Suppressor macrophage treated with lipopolysaccharide for 4 hours (primary cell): ENCODE measurements around the gene GALNTL6.
A peak's percentile ranks its signal among the peaks of the same experiment; 100 is the strongest.

Experiments used
- DNase-seq: peaks from one replicate; pipeline ENCODE4 v3.0.0-alpha.2; 2020

GALNTL6 gene

GRCh38 chr4:173044340-173044739 is 1231.1 kb downstream of the GALNTL6 start:
- DNase-seq, result no peak

GRCh38 chr4:173045571-173045970 is 1232.4 kb downstream of the GALNTL6 start:
- no peak for DNase-seq

- DNase-seq, result no peak
Measured at GRCh38 chr4:173046144-173046543, 1232.9 kb downstream of the GALNTL6 start.

GRCh38 chr4:173046818-173047217 is 1233.6 kb downstream of the GALNTL6 start:
- DNase-seq, result no peak

GRCh38 chr4:173051232-173051631 is 1238.0 kb downstream of the GALNTL6 start:
- DNase-seq, result no peak

GRCh38 chr4:173051716-173052115 is 1238.5 kb downstream of the GALNTL6 start:
- DNase-seq, result no peak

GRCh38 chr4:173052439-173052838 is 1239.2 kb downstream of the GALNTL6 start:
- no peak for DNase-seq

GRCh38 chr4:173056271-173056670 is 1243.1 kb downstream of the GALNTL6 start:
- no peak for DNase-seq

GRCh38 chr4:173056710-173057109 is 1243.5 kb downstream of the GALNTL6 start:
- DNase-seq, result no peak

GRCh38 chr4:173057442-173057841 is 1244.2 kb downstream of the GALNTL6 start:
- DNase-seq, result no peak

GRCh38 chr4:173057901-173058300 is 1244.7 kb downstream of the GALNTL6 start:
- DNase-seq, result no peak

GRCh38 chr4:173061160-173061559 is 1248.0 kb downstream of the GALNTL6 start:
- DNase-seq, result no peak

GRCh38 chr4:173073939-173074500 is 1260.8 kb downstream of the GALNTL6 start:
- no peak for DNase-seq

- DNase-seq, result no peak
Measured at GRCh38 chr4:173074501-173074946, 1261.3 kb downstream of the GALNTL6 start.

GRCh38 chr4:173076903-173077634 is 1263.9 kb downstream of the GALNTL6 start:
- peak; percentile 8 for DNase-seq

GRCh38 chr4:173088144-173088543 is 1274.9 kb downstream of the GALNTL6 start:
- DNase-seq, result peak; percentile 22
